ENCODE data around the gene CMTR2.
"Not testable (repeated sequence)": the region's sequence is repeated elsewhere in the genome, so short reads cannot be mapped to it uniquely, and the experiment has no call there.

The CMTR2 gene, protein sequence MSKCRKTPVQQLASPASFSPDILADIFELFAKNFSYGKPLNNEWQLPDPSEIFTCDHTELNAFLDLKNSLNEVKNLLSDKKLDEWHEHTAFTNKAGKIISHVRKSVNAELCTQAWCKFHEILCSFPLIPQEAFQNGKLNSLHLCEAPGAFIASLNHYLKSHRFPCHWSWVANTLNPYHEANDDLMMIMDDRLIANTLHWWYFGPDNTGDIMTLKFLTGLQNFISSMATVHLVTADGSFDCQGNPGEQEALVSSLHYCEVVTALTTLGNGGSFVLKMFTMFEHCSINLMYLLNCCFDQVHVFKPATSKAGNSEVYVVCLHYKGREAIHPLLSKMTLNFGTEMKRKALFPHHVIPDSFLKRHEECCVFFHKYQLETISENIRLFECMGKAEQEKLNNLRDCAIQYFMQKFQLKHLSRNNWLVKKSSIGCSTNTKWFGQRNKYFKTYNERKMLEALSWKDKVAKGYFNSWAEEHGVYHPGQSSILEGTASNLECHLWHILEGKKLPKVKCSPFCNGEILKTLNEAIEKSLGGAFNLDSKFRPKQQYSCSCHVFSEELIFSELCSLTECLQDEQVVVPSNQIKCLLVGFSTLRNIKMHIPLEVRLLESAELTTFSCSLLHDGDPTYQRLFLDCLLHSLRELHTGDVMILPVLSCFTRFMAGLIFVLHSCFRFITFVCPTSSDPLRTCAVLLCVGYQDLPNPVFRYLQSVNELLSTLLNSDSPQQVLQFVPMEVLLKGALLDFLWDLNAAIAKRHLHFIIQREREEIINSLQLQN

DNA sequence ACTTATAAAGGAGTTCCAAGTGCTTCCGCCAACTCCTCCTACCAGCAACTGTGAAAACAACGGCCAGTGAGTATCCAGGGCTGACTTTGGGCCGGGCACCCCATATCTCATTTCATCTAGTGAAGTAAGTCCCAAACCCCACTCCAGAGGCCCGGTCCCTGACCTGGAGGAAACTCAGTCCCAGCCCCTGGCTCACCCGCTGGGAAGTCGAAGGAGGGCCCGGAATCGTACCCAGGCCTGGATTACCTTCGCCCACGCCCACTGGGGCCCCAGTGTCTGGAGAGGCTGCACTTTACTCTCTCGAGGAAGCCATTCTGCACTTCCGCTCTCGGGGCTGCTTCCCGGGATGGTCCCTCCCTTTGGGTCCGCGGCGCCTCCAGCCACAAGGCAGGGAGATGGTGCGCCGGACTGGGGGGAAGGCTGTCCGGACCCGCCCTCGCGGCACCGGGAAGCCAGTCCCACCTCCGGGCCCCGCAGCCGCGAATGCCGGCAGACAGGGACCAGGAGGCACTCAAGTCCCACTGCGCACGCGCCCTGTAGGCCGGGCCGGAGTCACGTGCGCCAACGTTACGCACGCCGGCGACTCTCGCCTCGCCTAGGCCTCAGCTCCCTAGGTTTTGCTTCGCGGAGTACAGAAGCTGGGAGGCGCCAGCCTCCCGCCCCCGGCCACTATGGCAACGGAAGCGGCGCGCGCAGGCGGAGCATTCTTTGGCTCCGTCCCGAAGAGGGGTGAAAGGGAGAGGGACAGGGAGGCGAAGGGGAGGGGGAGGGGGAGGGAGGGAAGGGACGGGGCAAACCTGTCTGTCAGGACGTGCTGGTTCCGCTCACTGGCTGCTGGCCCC, at the start of gene CMTR2:
TSS of gene CMTR2 (minus strand) at position 513 of the 842 bp plus-strand sequence. CDS start 3,482 bp downstream, outside the sequence.
- DNase-seq (ENCODE audit: low read depth, low spot score) = peak; percentile 93

DNA sequence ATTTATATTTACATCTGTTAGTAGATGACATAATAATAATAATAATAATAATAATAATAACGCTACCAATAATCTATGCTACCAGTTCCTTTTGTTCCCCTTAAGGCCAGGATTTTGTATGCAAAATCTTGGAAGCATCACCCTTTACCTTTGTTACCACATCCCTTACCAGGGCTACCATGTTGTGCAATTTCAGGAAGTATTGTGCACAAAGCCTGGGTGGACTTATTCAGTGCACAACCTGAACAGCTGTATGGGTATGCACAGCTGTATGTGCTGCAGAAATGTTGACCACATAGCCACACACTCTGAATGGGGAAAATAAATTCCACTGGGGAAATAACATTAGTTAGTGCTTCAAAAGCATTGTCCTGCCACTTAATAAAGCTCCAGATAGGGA, 49.4 kb upstream of the CMTR2 start:
- no peak for DNase-seq (ENCODE audit: low read depth, low spot score)

- no peak for DNase-seq (ENCODE audit: low read depth, low spot score)
Observed at GRCh38 chr16:71338193-71338592, 49.0 kb upstream of the CMTR2 start.

- DNase-seq (ENCODE audit: low read depth, low spot score) = no peak
Observed at GRCh38 chr16:71337631-71338030, 48.4 kb upstream of the CMTR2 start.

DNA sequence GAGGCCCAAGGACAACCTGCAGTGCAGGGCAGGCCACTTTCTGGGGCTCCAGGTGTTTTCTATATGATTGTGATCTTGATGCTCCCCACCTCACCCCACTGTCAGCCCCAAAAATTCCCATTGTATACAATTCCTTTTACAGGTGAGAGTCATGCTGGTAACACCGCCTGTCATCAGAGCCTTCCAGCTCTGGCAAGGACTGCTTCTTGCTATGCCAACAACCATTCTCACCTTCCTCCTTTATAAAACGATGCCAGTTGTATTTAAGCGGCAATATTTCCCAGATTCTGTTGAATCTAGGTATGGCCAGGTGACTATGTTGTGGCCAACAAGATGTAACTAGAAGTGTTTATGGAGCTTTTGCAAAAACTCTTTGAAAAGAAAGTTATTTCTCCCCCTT, 38.9 kb upstream of the CMTR2 start:
- no peak for DNase-seq (ENCODE audit: low read depth, low spot score)

- DNase-seq (ENCODE audit: low read depth, low spot score) = no peak
Observed at GRCh38 chr16:71327720-71328119, 38.5 kb upstream of the CMTR2 start.

GRCh38 chr16:71319999-71320398, 30.8 kb upstream of the CMTR2 start:
- no peak for DNase-seq (ENCODE audit: low read depth, low spot score)

- DNase-seq (ENCODE audit: low read depth, low spot score) = no peak
Observed at GRCh38 chr16:71315269-71315668, 26.1 kb upstream of the CMTR2 start.

GRCh38 chr16:71313591-71313990, 24.4 kb upstream of the CMTR2 start:
- not testable (repeated sequence) for DNase-seq (ENCODE audit: low read depth, low spot score)

DNA sequence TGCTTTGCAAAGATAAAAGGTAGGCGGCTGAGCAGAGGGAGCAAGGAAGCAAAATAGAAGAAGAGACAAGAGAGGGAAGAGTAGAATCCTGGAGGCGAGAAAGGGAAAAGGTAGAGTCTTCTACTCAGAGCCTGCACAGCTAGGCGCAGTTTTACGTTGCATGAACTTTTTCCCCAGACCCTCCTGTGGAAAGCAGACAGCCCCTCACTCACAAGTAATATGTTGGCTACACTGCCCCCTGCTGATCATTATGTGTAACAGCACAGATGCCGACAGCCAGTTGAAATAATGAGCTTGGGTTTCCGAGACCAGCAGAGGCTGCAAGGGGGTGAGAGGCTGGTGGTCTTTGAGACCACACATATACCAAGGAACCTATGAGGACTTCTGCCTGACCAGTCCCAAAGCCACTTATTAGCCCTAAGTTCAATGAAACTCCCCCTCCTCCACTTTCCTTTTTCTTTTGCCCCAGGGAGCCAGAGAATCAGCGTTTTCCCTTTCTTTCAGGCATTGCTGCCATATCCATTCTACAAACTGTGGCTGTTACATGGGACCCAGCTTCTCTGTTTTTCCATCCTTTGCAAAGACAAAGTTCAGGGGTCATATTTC, 22.5 kb upstream of the CMTR2 start:
- DNase-seq (ENCODE audit: low read depth, low spot score) = no peak

- no peak for DNase-seq (ENCODE audit: low read depth, low spot score)
Observed at GRCh38 chr16:71303938-71304337, 14.7 kb upstream of the CMTR2 start.

DNA sequence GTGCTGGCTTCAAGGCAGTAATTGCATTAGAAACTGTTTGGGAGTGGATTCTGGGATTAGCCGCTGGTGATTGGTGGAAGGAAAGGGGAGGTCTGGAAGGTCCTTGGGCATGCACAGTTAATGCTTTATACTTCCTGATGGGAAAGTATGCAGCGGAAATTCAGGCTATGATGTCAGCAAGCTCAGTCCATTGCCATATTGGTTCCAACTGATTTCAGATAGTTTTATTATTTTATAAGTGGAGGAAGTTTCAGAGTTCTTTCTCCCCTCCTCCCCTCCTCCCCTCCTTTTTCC, 8.1 kb upstream of the CMTR2 start:
- DNase-seq (ENCODE audit: low read depth, low spot score) = no peak

DNA sequence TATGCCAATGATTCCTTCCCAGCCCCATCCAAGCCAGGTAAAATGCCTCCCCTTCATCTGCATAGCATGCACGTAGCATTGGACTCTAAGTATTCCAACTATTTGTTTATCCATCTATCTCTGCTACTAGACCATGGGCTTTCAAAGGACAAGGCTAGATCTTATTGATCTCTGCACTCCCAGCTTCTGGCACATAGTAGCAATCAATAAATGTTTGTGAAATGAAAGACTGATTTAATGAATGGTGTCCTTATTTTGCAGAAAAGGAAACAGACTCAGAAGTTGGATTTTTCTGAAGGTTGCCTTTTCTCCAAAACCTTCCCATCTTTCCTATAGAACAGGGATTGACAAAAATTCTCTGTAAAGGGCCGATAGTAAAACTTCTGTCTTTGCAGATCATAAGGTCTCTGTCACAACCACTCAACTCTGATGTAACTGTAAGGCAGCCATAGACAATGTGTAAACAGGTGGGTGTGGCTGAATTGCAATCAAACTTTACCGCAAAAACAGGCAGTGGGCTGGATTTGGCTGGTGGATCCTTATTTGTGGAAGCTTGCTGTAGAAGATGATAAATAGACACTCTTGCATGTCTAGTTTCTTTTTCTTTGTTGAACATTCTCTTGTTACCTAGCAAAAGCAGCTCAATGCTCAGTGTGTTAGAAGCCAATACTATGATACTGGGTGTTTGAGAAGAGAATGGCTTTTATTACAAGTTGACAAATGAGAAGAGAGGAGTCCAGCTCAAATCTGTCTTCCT, 7.6 kb upstream of the CMTR2 start:
- no peak for DNase-seq (ENCODE audit: low read depth, low spot score)

DNA sequence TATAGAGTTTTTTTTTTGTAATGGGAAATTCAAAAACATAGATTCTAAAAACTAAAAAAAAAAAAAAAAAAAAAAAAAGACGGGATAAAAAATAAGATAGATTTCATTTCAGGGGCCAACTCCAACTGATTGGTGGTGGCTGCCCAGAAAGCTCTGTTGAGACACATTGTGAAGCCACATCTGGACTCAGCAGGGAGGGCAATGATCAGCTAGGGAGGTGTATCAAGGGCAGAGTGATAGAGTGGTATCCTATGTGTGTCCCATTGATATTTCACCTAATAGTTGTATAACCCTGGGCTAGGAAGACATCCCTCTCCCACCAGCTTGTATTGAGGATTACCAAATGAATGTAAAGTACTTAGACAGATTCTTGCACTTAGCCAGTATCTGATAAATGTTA, 6.7 kb upstream of the CMTR2 start:
- DNase-seq (ENCODE audit: low read depth, low spot score) = no peak

DNA sequence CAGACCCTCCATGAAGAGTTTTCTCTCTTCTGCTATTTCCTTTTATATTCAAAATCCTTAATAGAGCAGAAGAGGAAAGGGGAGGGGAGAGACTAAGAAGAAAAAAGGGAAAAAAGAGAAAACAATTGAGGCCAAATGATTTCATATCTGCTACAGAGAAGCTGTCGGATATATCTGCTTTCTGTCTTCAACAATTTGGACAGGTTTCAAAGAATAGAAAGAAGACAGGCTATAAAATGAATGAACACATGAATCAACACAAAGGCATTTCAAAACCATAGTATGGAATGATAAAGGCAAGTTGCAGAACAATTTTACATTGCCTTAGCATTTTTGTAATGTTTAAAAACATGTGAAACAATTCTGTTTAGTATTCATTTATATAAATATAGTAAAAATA, 4.7 kb upstream of the CMTR2 start:
- no peak for DNase-seq (ENCODE audit: low read depth, low spot score)

DNA sequence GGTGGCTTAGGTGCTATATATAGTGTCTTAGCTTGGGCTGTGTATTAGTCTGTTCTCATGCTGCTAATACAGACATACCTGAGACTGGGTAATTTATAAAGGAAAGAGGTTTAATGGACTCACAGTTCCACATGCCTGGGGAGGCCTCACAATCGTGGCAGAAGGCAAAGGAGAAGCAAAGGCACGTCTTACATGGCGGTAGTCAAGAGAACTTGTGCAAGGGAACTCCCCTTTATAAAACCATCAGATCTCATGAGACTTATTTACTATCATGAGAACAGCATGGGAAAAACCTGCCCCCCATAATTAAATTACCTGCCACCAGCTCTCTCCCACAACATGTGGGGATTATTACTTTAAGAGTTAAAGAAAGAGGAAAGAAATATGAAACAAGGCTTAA, 2.9 kb upstream of the CMTR2 start:
- DNase-seq (ENCODE audit: low read depth, low spot score) = not testable (repeated sequence)

- DNase-seq (ENCODE audit: low read depth, low spot score) = no peak
Observed at GRCh38 chr16:71289732-71290062, 495 bp upstream of the CMTR2 start.

DNA sequence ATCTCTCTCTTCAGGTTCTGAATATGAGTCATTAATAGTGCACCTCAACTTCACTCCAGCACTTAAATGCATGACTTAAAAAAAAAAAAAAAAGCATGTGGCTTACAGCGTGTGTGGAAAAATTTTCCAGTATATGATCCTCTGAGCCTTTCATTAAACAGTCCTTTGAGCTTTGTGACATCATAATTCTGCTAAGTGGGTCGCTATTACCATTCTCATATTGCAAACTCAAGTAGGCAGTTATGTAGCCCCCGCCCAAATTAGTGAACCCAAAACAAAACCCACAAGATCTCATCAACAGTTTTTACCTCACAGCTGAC, 672 bp downstream of the CMTR2 start:
- no peak for DNase-seq (ENCODE audit: low read depth, low spot score)

GRCh38 chr16:71287911-71288310, 1.3 kb downstream of the CMTR2 start:
- no peak for DNase-seq (ENCODE audit: low read depth, low spot score)

DNA sequence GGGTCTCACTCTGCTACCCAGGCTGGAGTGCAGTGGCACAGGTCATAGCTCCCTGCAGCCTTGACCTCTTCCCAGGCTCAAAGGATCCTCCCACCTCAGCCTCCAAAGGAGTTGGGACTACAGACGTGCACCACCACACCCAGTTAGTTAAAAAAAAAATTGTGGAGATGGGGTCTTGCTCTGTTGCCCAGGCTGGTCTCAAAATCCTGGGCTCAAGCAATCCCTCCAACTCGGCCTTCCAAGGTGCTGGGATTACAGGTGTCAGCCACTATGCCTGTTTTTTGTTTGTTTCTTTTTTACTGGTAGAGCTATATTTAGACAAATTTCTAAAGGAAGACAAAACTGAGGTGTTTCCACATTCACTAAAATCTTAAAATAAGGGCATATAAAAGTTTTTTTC, 1.7 kb downstream of the CMTR2 start:
- DNase-seq (ENCODE audit: low read depth, low spot score) = no peak

DNA sequence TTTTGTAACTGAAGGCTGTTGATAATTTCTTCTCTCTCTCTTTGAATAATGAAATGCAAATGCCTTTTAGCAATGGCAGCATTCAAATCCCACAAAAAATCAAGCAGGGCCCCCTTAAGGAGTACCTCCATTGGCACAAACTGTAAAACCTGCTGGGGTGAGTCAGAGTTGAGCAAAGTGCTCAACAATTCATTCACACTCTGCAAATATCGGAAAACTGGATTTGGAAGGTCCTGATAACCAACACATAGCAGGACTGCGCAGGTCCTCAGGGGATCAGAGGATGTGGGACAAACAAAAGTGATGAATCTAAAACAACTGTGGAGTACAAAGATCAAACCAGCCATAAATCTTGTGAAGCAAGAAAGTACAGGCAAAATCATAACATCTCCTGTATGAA, 5.6 kb downstream of the CMTR2 start:
- no peak for DNase-seq (ENCODE audit: low read depth, low spot score)
